PFSK-1 (cell line): Measurements from ENCODE around the gene ZNF512B.

Experiments used
- FOXP2 ChIP-seq: optimal IDR thresholded peaks from 2 replicates; pipeline ENCODE3; 2011; ENCODE audit warnings: borderline replicate concordance, control low read depth, inconsistent platforms; ENCODE audit not compliant: insufficient read depth; ENCODE audit errors: extremely low read length, extremely low read depth
- POLR2AphosphoS5 ChIP-seq: IDR thresholded peaks from 2 replicates; pipeline ENCODE4 v1.6.1; 2012; ENCODE audit warnings: low read depth, mild to moderate bottlenecking, control low read depth, low read length, moderate library complexity
- REST ChIP-seq, 2 experiments: IDR thresholded peaks; 2 replicates each; pipeline versions ENCODE4 v1.6.1 to v1.8.0; 2011 to 2012; ENCODE audit warnings: low read depth in 2 of 2, low read length in 2 of 2, control low read depth in 1 of 2, inconsistent platforms in 1 of 2, mild to moderate bottlenecking in 1 of 2, moderate library complexity in 1 of 2; ENCODE audit not compliant: insufficient read depth in 1 of 2
- SIN3A ChIP-seq: IDR thresholded peaks from 2 replicates; pipeline ENCODE4 v1.6.1; 2012; ENCODE audit warnings: mild to moderate bottlenecking, low read length, moderate library complexity, borderline replicate concordance; ENCODE audit not compliant: insufficient read depth
- TAF1 ChIP-seq: IDR thresholded peaks from 2 replicates; pipeline ENCODE4 v1.6.1; 2012; ENCODE audit warnings: low read length, control low read depth, borderline replicate concordance; ENCODE audit not compliant: insufficient read depth

The ZNF512B gene

GRCh38 chr20:64001607-64002011 is 31.9 kb upstream of the ZNF512B start:
- TF ChIP-seq TAF1 (no peak), POLR2AphosphoS5 (no peak), REST (IDR thresholded peaks at IDR 0.05; ENCODE audit: insufficient read depth in 1 of 2, low read depth in 2 of 2, low read length in 2 of 2) (no peak), SIN3A (no peak), FOXP2 (no peak)

GRCh38 chr20:64000906-64001305 is 31.2 kb upstream of the ZNF512B start:
- TF ChIP-seq TAF1 (no peak), REST (IDR thresholded peaks at IDR 0.05; ENCODE audit: insufficient read depth in 1 of 2, low read depth in 2 of 2, low read length in 2 of 2) (no peak), FOXP2 (no peak), POLR2AphosphoS5 (no peak), SIN3A (no peak)

GRCh38 chr20:63982937-63983336 is 13.2 kb upstream of the ZNF512B start:
- TF ChIP-seq SIN3A (no peak), REST (IDR thresholded peaks at IDR 0.05; ENCODE audit: insufficient read depth in 1 of 2, low read depth in 2 of 2, low read length in 2 of 2) (no peak), TAF1 (no peak), POLR2AphosphoS5 (no peak)

- TF ChIP-seq POLR2AphosphoS5, result peak; percentile 67; the same call in 1 of the 2 replicates
- TF ChIP-seq SIN3A, result no peak
- TF ChIP-seq FOXP2, result no peak
Observed at GRCh38 chr20:63980806-63981728, 11.3 kb upstream of the ZNF512B start, which contains the start of gene PRPF6. TSS of gene PRPF6 (plus strand) at chr20:63981132. CDS start at chr20:63981246, 114 bp downstream.

- TF ChIP-seq REST (IDR thresholded peaks at IDR 0.05; ENCODE audit: insufficient read depth in 1 of 2, low read depth in 2 of 2, low read length in 2 of 2), result no peak
- TF ChIP-seq POLR2AphosphoS5, result no peak
- no peak for TF ChIP-seq SIN3A
- no peak for TF ChIP-seq TAF1
- no peak for TF ChIP-seq FOXP2
Observed at GRCh38 chr20:63980317-63980805, 10.6 kb upstream of the ZNF512B start.
